ENCODE results near the gene FGFR1OP2.

DNA sequence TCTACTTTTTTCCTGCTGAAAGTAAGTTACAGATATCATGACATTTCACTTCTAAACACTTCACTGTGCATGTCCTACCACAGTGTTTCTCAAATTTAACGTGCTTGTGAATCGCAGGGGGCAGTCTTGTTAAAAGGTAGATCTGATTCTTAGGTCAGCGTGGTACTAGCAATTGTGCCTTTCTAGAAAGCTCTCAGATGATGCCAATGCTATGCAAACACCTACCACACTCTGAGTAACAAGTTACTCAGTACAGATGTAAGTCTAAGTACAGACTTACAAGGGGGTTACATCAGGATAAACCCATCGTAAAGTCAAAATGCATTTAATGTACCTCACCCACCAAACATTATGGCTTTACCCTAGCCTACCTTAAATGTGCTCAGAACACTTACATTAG, 53.6 kb downstream of the FGFR1OP2 start:
- no peak for TF ChIP-seq POLR2A (IDR thresholded peaks at IDR 0.05)
- TF ChIP-seq CTCF (IDR thresholded peaks at IDR 0.05): no peak

Data from adrenal gland (tissue), 5 donors.